DOHH2 (cell line): Measurements from ENCODE around the gene CGNL1.

Source experiments
- CTCF ChIP-seq: fragments of 200-600 bp; sonication (generic); IDR thresholded peaks from one replicate; pipeline ENCODE4 v1.5.1; 2014; ENCODE audit warnings: antibody characterized with exemption, mild to moderate bottlenecking, low read depth, low read length; ENCODE audit not compliant: poor library complexity, severe bottlenecking
- EZH2phosphoT487 ChIP-seq: fragments of 200-600 bp; sonication (generic); IDR thresholded peaks from 2 replicates; pipeline ENCODE4 v1.6.1; 2017; ENCODE audit warnings: borderline replicate concordance, mild to moderate bottlenecking, antibody characterized with exemption, low read length, moderate library complexity, mixed read lengths

- TF ChIP-seq EZH2phosphoT487: no peak
- TF ChIP-seq CTCF: no peak
Observed at GRCh38 chr15:57444877-57445513, 68.7 kb downstream of the CGNL1 start.
